GM19023 (cell line): ENCODE results near the gene TBC1D16.
"Not testable (repeated sequence)": the region's sequence is repeated elsewhere in the genome, so short reads cannot be mapped to it uniquely, and the experiment has no call there.

Source experiments
- ATAC-seq: cut with Tn5 transposase; IDR thresholded peaks from one replicate; pipeline ENCODE4 v1.9.1; 2021; ENCODE audit warnings: mild to moderate bottlenecking, moderate library complexity; ENCODE audit not compliant: unreplicated experiment

TBC1D16 gene

GRCh38 chr17:79897243-79898063 is 138.2 kb downstream of the TBC1D16 start:
- ATAC-seq: no peak

DNA sequence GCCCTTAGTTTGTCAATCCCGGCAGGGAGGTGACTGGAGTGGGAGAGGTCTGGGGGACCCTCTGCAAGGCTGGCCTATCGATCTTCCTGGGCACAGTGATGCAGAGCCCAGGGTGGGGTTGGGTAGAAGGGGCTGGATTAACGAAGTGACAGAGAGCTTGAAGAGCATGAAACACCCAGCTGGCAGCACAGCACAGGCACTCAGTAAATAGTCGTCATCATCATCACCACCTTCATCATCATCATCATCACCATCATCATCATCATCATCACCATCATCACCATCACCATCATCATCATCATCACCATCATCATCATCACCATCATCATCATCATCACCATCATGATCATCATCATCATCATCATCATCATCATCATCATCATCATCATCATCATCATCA is 142.2 kb downstream of the TBC1D16 start:
- not testable (repeated sequence) for ATAC-seq

GRCh38 chr17:79892457-79893241 is 143.0 kb downstream of the TBC1D16 start:
- no peak for ATAC-seq

- ATAC-seq: no peak
These were observed 144.4 kb downstream of the TBC1D16 start for GRCh38 chr17:79891113-79891730.

DNA sequence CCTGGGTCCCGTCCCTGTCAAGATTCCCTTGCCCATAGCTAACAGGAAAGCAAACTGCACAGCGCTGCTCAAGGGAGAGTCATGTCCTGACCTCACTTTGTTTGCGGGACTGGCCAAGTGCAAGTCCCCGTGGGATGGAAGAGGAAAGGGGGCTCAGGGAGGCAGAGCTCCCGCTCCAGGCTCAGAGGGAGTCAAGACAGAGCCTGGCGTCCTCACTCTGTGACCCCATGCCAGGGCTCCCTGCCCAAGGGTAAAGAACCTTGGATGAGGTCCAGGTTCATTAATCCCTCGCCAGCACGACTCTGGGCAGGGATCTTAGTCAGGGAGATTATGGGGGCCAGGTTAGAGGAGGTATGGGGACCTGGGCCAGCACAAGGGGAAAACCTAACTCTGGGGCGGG is 145.0 kb downstream of the TBC1D16 start:
- ATAC-seq: no peak

- no peak for ATAC-seq
These were observed 146.6 kb downstream of the TBC1D16 start for GRCh38 chr17:79888811-79889634.

DNA sequence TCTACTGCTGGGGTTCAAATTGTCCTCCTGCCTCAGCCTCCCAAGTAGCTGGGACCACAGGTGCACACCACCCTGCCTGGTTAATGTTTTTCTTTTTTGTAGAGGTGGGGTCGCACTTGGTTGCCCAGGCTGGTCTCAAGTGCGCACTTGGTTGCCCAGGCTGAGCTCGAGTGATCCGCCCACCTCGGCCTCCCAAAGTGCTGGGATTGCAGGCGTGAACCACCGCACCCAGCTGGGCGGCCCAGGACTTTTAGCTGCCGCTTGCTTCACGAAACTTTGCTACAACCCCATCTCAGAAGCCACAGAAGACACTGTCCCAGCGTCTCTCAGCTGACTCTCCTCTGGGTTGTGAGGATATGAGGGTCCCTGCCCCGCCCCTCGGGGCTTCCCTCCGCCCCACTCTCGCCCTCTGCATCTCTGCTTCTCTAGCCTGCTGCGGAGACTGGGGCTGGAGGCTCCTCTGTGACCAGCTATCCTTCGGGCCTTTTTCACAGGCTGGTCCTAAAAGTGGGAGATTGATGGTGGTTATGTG is 147.6 kb downstream of the TBC1D16 start:
- no peak for ATAC-seq

- no peak for ATAC-seq
These were observed 148.2 kb downstream of the TBC1D16 start for GRCh38 chr17:79887451-79887991.

DNA sequence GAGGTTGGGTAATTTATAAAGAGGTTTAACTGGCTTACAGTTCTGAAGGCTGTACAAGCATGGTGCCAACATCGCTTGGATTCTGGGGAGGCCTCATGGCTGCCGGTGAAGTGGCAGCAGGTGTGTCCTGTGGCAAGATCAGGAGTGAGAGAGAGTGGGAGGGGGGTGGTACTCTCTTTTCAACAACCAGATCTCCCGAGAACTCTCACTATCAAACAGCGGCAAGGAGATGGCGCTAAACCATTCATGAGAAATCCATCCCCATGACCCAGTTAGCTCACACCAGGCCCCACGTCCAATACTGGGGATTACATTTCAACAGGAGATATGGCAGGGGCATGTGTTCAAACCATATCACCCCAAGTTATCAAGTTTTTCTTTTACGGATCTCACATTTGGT is 152.5 kb downstream of the TBC1D16 start:
- no peak for ATAC-seq
